Measurements from ENCODE around the gene MMRN2.
A peak's percentile ranks its signal among the peaks of the same experiment; 100 is the strongest.
"Not testable (repeated sequence)": the region's sequence is repeated elsewhere in the genome, so short reads cannot be mapped to it uniquely, and the experiment has no call there.

MMRN2 gene

GRCh38 chr10:86957471-86958115 lies at the start of gene MMRN2:
TSS of gene MMRN2 (minus strand) at chr10:86957615. CDS start at chr10:86957541, 74 bp downstream.
- no peak for DNase-seq (ENCODE audit: low read depth)

- DNase-seq (ENCODE audit: low read depth): not testable (repeated sequence)
These were observed 49.7 kb upstream of the MMRN2 start for GRCh38 chr10:87007124-87007523.

- DNase-seq (ENCODE audit: low read depth): peak; percentile 58
These were observed 43.1 kb upstream of the MMRN2 start for GRCh38 chr10:87000491-87000890.

GRCh38 chr10:86999802-87000403 lies 42.5 kb upstream of the MMRN2 start:
- DNase-seq (ENCODE audit: low read depth): peak; percentile 21

GRCh38 chr10:86992929-86993328 lies 35.5 kb upstream of the MMRN2 start:
- DNase-seq (ENCODE audit: low read depth): no peak

- no peak for DNase-seq (ENCODE audit: low read depth)
These were observed 35.0 kb upstream of the MMRN2 start for GRCh38 chr10:86992456-86992855.

GRCh38 chr10:86991362-86991761 lies 33.9 kb upstream of the MMRN2 start:
- DNase-seq (ENCODE audit: low read depth): not testable (repeated sequence)

GRCh38 chr10:86988520-86988919 lies 31.1 kb upstream of the MMRN2 start:
- no peak for DNase-seq (ENCODE audit: low read depth)

- not testable (repeated sequence) for DNase-seq (ENCODE audit: low read depth)
These were observed 27.1 kb upstream of the MMRN2 start for GRCh38 chr10:86984498-86984897.

- no peak for DNase-seq (ENCODE audit: low read depth)
These were observed 24.3 kb upstream of the MMRN2 start for GRCh38 chr10:86981716-86982115.

GRCh38 chr10:86981020-86981419 lies 23.6 kb upstream of the MMRN2 start:
- not testable (repeated sequence) for DNase-seq (ENCODE audit: low read depth)

- no peak for DNase-seq (ENCODE audit: low read depth)
These were observed 22.6 kb upstream of the MMRN2 start for GRCh38 chr10:86979977-86980448.

GRCh38 chr10:86979296-86979818 lies 21.9 kb upstream of the MMRN2 start:
- no peak for DNase-seq (ENCODE audit: low read depth)

GRCh38 chr10:86978457-86978856 lies 21.0 kb upstream of the MMRN2 start:
- peak; percentile 58 for DNase-seq (ENCODE audit: low read depth)

- DNase-seq (ENCODE audit: low read depth): no peak
These were observed 19.1 kb upstream of the MMRN2 start for GRCh38 chr10:86976362-86977056.

GRCh38 chr10:86974484-86974883 lies 17.1 kb upstream of the MMRN2 start:
- no peak for DNase-seq (ENCODE audit: low read depth)

GRCh38 chr10:86972613-86973380 lies 15.4 kb upstream of the MMRN2 start:
- DNase-seq (ENCODE audit: low read depth): no peak

- DNase-seq (ENCODE audit: low read depth): peak; percentile 95
These were observed 14.0 kb upstream of the MMRN2 start for GRCh38 chr10:86971232-86971991.

GRCh38 chr10:86970982-86971231 lies 13.5 kb upstream of the MMRN2 start:
- DNase-seq (ENCODE audit: low read depth): no peak

GRCh38 chr10:86970162-86970981 lies 13.0 kb upstream of the MMRN2 start:
- peak; percentile 85 for DNase-seq (ENCODE audit: low read depth)

Measured in ELR (cell line).